ENCODE measurements around the gene PDZRN3.

PDZRN3 gene

DNA sequence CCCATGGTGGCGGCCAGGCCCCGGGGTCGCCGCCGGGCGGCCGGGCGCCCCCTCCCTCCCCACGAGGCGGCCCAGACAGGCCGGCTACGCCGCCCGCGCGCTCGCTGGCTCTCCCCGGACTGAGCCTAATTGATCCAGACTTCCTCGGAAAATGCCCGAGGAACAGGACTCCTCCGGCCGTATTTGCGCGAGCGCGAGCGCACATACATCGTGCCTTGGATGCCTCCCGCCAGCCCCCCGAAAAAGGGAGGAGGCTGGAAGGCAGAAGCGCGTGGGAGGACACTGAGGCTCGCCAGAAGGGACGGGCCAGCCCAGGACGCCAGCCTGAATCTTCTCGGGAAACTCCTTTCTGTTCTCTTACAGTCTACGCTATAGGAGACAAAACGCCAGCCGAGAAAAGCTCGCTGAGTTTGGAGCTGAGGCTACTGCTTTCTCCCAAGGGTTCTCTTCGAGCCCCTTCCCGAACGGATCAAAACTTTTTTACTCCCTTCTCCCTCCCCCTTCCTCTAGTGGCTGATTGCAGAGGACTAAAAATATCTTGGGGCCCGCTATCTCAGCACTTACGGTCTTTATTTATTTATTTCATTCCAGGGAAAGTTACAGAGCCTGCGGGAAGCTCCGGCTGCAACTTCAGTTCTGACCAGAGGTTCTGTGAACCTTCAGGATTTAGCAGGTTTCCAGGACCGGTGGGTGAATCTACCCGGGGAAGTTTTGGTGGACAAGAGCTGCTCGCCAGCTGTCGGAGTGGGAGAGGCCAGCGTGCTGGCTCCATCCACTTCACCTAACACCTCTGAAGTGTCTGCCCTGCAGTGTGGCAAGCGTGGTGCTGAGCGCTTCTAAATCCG is at the start of gene PDZRN3:
Gene PDZRN3 (minus strand): TSS at position 121 of the 845 bp plus-strand sequence.
- TF ChIP-seq, protein P1, sequence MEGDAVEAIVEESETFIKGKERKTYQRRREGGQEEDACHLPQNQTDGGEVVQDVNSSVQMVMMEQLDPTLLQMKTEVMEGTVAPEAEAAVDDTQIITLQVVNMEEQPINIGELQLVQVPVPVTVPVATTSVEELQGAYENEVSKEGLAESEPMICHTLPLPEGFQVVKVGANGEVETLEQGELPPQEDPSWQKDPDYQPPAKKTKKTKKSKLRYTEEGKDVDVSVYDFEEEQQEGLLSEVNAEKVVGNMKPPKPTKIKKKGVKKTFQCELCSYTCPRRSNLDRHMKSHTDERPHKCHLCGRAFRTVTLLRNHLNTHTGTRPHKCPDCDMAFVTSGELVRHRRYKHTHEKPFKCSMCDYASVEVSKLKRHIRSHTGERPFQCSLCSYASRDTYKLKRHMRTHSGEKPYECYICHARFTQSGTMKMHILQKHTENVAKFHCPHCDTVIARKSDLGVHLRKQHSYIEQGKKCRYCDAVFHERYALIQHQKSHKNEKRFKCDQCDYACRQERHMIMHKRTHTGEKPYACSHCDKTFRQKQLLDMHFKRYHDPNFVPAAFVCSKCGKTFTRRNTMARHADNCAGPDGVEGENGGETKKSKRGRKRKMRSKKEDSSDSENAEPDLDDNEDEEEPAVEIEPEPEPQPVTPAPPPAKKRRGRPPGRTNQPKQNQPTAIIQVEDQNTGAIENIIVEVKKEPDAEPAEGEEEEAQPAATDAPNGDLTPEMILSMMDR (IDR thresholded peaks at IDR 0.05; ENCODE audit: insufficient read depth, low read depth, low read length, missing control alignments): no peak
- no peak for DNase-seq (ENCODE audit: low read depth)
- no peak within 1 kb of the TSS for H3K4me3 ChIP-seq (ENCODE audit: low read depth, low read length)

DNA sequence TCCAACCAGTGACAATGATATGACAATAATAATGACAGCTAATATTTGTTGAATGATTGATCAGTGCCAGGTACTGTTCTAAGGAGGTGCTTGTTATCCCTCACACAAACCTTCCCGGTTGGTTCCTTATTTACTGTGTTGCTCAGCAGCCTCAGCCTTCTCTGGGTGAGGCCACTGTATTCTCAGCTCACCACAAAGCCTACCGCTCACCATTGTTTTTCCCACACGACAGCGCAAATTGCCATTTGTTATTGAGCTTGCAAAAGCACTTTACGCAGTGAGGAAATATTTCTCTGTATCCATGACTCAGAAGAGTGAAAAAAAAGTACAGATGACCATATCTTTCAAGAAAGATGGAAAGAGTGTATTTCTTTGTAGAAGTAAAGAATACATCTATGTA is 49.5 kb upstream of the PDZRN3 start:
- TF ChIP-seq, protein P1 (IDR thresholded peaks at IDR 0.05; ENCODE audit: insufficient read depth, low read depth, low read length, missing control alignments): no peak
- DNase-seq (ENCODE audit: low read depth): no peak
- no peak overlapping the region for H3K4me3 ChIP-seq (ENCODE audit: low read depth, low read length)

DNA sequence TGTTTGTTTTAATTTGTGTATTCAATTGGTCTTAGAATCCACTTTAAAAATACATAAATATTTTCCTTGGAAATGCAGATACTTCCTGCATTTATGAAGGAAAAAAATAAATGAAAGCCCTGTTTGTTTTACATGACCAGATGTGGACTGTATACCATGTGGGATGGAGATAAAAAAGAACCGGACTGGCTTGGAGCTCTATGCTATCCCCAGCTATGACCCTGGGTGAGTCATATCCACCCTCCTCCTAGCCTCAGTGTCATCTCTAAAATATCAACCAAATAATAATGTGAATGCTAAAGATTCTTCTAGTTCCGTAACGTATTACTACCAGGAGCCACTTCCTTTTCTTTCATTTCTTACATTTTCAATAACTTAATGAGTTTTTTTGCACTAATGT is 44.5 kb upstream of the PDZRN3 start:
- H3K4me3 ChIP-seq (ENCODE audit: low read depth, low read length): no peak overlapping the region
- no peak for DNase-seq (ENCODE audit: low read depth)
- TF ChIP-seq, protein P1 (IDR thresholded peaks at IDR 0.05; ENCODE audit: insufficient read depth, low read depth, low read length, missing control alignments): no peak

DNA sequence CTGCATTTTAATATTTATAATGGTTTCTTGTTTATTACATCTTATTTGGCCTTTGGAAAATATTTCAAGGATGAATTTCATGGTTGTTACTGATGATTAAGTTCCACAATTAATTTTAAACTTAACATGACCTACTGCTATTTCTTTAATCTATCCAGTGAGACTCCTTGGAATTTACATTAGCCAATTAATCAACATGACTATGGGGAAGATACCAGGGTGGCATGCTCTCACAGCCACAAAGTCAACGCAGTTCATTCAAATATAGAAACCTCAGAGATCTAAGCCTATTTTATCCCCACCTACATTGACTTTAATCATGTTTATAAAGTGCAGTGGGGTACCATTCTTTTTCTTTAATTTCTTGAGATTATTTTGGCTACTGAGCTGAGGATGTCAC is 43.6 kb upstream of the PDZRN3 start:
- no peak for DNase-seq (ENCODE audit: low read depth)
- H3K4me3 ChIP-seq (ENCODE audit: low read depth, low read length): no peak overlapping the region
- TF ChIP-seq, protein P1 (IDR thresholded peaks at IDR 0.05; ENCODE audit: insufficient read depth, low read depth, low read length, missing control alignments): no peak

DNA sequence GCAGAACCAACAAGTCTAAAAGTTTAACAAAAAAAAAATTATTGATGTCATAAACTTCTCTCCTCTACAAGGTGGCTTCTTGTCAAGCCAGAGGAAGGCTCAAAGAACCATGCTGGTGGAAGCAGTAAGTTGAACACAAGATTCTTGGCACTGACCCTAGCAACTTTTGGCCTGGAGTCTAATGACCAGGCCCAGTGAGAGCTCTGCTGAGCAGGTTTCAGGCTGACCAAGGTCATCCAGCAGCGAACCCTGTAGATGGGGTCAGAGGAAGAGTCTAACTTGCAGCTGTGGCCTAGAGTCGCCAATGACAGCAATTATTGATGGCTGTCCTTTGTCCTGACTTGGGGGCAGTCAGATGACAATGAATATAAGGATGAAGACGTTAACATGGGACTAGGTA is 43.1 kb upstream of the PDZRN3 start:
- DNase-seq (ENCODE audit: low read depth): no peak
- H3K4me3 ChIP-seq (ENCODE audit: low read depth, low read length): no peak overlapping the region
- TF ChIP-seq, protein P1 (IDR thresholded peaks at IDR 0.05; ENCODE audit: insufficient read depth, low read depth, low read length, missing control alignments): no peak

DNA sequence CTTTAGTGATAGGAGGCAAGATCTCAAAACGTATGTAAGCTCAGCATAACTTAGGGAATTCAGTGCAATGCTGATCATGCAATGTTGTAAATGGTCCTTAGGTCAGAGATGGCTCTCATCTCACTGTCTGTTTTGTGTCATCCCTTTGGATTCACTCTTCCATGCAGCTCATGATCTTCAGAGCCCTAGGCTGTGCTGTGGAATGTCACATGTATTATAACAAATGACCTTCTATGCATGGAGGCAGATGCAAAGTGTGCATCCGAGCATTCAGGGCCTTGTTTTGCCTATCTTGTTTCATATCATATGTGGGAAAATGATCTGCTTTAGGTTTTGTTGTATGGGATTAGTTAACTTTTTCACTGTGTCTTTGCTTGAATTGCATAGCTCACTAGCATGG is 40.5 kb upstream of the PDZRN3 start:
- TF ChIP-seq, protein P1 (IDR thresholded peaks at IDR 0.05; ENCODE audit: insufficient read depth, low read depth, low read length, missing control alignments): no peak
- DNase-seq (ENCODE audit: low read depth): no peak
- H3K4me3 ChIP-seq (ENCODE audit: low read depth, low read length): no peak overlapping the region

DNA sequence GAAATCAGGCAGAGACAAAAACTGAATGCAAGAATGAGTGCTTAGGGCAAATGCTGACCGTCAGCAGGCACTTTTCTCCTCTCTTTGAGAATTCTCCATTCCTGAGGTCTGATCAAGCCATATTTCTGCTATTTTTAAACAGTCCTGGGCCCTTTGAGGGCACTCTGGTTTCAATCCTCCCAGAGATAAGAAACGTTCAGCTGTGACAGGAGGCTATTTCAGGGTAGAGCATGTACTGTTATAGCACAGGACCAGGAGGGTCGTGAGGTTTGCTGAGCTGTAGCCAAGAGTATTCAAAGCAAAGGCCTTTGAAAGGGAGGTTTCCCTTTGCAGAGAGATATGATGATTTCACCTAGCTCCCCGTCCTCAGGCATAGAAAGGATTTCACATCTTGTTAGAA is 39.6 kb upstream of the PDZRN3 start:
- no peak overlapping the region for H3K4me3 ChIP-seq (ENCODE audit: low read depth, low read length)
- TF ChIP-seq, protein P1 (IDR thresholded peaks at IDR 0.05; ENCODE audit: insufficient read depth, low read depth, low read length, missing control alignments): no peak
- DNase-seq (ENCODE audit: low read depth): no peak

Measured in GM12865 (cell line).